NT2/D1 (cell line): ENCODE results near the gene PSAP.

Experiments used
- SUZ12 ChIP-seq: IDR thresholded peaks from 2 replicates; pipeline ENCODE4 v1.6.1; 2011; ENCODE audit not compliant: insufficient read length, insufficient read depth; ENCODE audit errors: extremely low read depth
- YY1 ChIP-seq: IDR thresholded peaks from 2 replicates; pipeline ENCODE4 v1.6.1; 2011; ENCODE audit not compliant: insufficient read length, insufficient read depth
- ZNF274 ChIP-seq: IDR thresholded peaks from 2 replicates; pipeline ENCODE4 v1.6.1; 2011; ENCODE audit warnings: mild to moderate bottlenecking, low read depth, low read length

GRCh38 chr10:71780156-71780555 lies 70.9 kb downstream of the PSAP start:
- no peak for TF ChIP-seq YY1
- TF ChIP-seq SUZ12: no peak
- TF ChIP-seq ZNF274: no peak
